H1 (cell line): ENCODE results near the gene FAAH2. TPM values are rescaled to one million over a fixed set of nuclear protein-coding genes. Genes with fewer than 3 reads are reported as not detected.

ENCODE experiments used
- BCL11A ChIP-seq, 2 experiments: IDR thresholded peaks; one replicate each; pipeline ENCODE4 v1.6.1; 2011; ENCODE audit warnings: low read depth in 2 of 2, low read length in 2 of 2, mild to moderate bottlenecking in 2 of 2
- CBX5 ChIP-seq: fragments of 300-800, 300-1000 bp; sonication (generic); IDR thresholded peaks from 2 replicates; pipeline ENCODE4 v1.7.1; 2016; ENCODE audit warnings: antibody characterized with exemption, low read length, low read depth
- CHD7 ChIP-seq: fragments of 300-600 bp; sonication (generic); IDR thresholded peaks from 2 replicates; pipeline ENCODE4 v1.7.1; 2012; ENCODE audit warnings: low read length, moderate library complexity, mild to moderate bottlenecking, inconsistent platforms; ENCODE audit not compliant: insufficient replicate concordance
- CTBP2 ChIP-seq: IDR thresholded peaks from 2 replicates; pipeline ENCODE4 v1.7.0; 2011; ENCODE audit warnings: borderline replicate concordance, mild to moderate bottlenecking, moderate library complexity, mixed read lengths, low read length; ENCODE audit not compliant: insufficient read depth, insufficient read length
- EP300 ChIP-seq, 2 experiments: IDR thresholded peaks; 1 replicate in 1 of 2; 2 replicates in 1 of 2; pipeline ENCODE4 v1.6.1; 2011 to 2012; ENCODE audit warnings: low read depth in 2 of 2, low read length in 2 of 2, mild to moderate bottlenecking in 2 of 2, borderline replicate concordance in 1 of 2, inconsistent platforms in 1 of 2, moderate library complexity in 1 of 2
- HDAC6 ChIP-seq: IDR thresholded peaks from one replicate; pipeline ENCODE4 v1.7.1; 2012; ENCODE audit warnings: low read depth, mild to moderate bottlenecking, inconsistent platforms, low read length, moderate library complexity
- KDM1A ChIP-seq: fragments of 200-600, 300-600 bp; sonication (generic); IDR thresholded peaks from 2 replicates; pipeline ENCODE4 v1.7.1; 2016; ENCODE audit warnings: mild to moderate bottlenecking, low read length, borderline replicate concordance
- KDM4A ChIP-seq: IDR thresholded peaks from one replicate; pipeline ENCODE4 v1.7.1; 2012; ENCODE audit warnings: low read depth, mild to moderate bottlenecking, moderate library complexity, low read length, inconsistent platforms; ENCODE audit not compliant: severe bottlenecking
- NRF1 ChIP-seq: IDR thresholded peaks from 2 replicates; pipeline ENCODE4 v1.6.1; 2011; ENCODE audit warnings: mild to moderate bottlenecking, low read depth, low read length, improper control_type of control experiment
- PHF8 ChIP-seq: fragments of 200-600 bp; sonication (generic); conservative IDR thresholded peaks from 2 replicates; pipeline ENCODE4 v1.7.1; 2012; ENCODE audit warnings: low read depth, mild to moderate bottlenecking, inconsistent platforms, low read length, moderate library complexity
- POU5F1 ChIP-seq: IDR thresholded peaks from 2 replicates; pipeline ENCODE4 v1.6.1; 2011; ENCODE audit warnings: low read depth, mild to moderate bottlenecking, low read length, moderate library complexity
- SP1 ChIP-seq: IDR thresholded peaks from 2 replicates; pipeline ENCODE4 v1.6.1; 2011; ENCODE audit warnings: low read depth, low read length
- polyA plus RNA-seq, 7 experiments: library from polyadenylated mRNA; depleted of rRNA in 3 of 7; stranded (reverse) in 5 of 7; unstranded in 2 of 7; fragments of >200 nt in 5 of 7; fragments of 200-250 nt in 2 of 7; gene quantifications; 1 replicate in 5 of 7; 2 replicates in 1 of 7; 4 replicates in 1 of 7; pipeline versions ENCODE4 v1.2.1 to v1.2.3, GENCODE V29; 2011 to 2013; ENCODE audit warnings: missing spikeins in 2 of 7, mixed read lengths in 2 of 7
- total RNA-seq: library from RNA; stranded (reverse); fragmentation: NEBNext Ultra II Directional; extraction: Animal tissue kit (Norgen Biotek cat#: 25700); gene quantifications from 2 replicates; pipeline ENCODE4 v1.2.1, GENCODE V29; 2021

FAAH2 gene
- total and polyA plus RNA-seq, 2 of the 8 experiments (the other 6 are each of a cell fraction or from before 2014, with no cell fraction given) = 3.6 to 4.4 TPM

- TF ChIP-seq CHD7 (no peak), POU5F1 (no peak), CTBP2 (no peak), PHF8 (no peak), CBX5 (no peak), BCL11A (IDR thresholded peaks at IDR 0.05; ENCODE audit: low read depth in 2 of 2, low read length in 2 of 2) (no peak), KDM4A (no peak), KDM1A (no peak), NRF1 (no peak), HDAC6 (no peak), SP1 (no peak), EP300 (IDR thresholded peaks at IDR 0.05; ENCODE audit: borderline replicate concordance in 1 of 2, low read depth in 2 of 2, low read length in 2 of 2) (no peak)
These were observed 44.5 kb upstream of the FAAH2 start (continued) for GRCh38 chrX:57241967-57242366.
